GM18951 (cell line): Measurements from ENCODE around the gene HOGA1.
A peak's percentile ranks its signal among the peaks of the same experiment; 100 is the strongest.
"Not testable (repeated sequence)": the region's sequence is repeated elsewhere in the genome, so short reads cannot be mapped to it uniquely, and the experiment has no call there.

Source experiments
- POLR2A ChIP-seq: IDR thresholded peaks from 4 replicates; pipeline ENCODE4 v1.6.1; 2011; ENCODE audit warnings: mild to moderate bottlenecking; ENCODE audit not compliant: insufficient read length, insufficient read depth; ENCODE audit errors: extremely low read depth
- in situ Hi-C: fragments of 300-500 bp; cut with MboI; formaldehyde crosslinking; loops from one replicate; pipeline ENCODE4 v1.12.0; 2022; ENCODE audit warnings: low sequenced_read_pairs, mixed read lengths, inconsistent platforms; ENCODE audit not compliant: unreplicated experiment

Gene HOGA1

DNA sequence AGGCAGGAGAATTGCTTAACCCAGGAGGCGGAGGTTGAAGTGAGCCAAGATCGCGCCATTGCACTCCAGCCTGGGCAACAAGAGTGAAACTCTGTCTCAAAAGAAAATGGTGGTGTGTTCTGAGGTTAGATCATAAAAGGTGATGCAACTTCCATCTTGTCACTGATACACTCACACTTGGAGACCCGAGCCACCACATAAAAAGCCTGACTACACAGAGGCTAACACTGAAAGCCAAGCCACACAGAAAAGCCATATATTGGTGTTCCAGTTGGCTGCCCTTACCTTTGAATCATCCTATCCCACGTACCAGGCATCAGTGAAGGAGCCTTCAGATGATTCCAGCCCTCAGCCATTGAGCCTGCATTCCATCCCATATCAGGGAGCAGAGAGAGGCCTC is 45.1 kb downstream of the HOGA1 start:
- in situ Hi-C loops: no loop called here
- TF ChIP-seq POLR2A: no peak

DNA sequence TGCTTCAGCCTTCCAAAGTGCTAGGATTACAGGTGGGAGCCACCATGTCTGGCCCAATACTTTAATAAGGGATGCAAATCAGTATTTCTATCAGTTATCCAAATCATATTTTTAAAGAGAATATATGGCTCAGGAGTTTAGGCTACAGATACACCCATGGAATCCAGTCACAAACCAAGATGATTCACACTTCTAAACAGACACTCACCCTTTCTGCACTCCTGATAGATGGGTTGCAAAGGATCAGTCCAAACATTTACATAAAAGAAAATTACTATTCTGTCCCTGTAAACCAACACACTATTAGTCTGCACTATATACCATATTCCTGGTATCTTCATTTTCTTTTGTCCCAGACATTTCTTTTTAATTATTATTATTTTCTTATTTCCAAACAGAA is 46.9 kb downstream of the HOGA1 start:
- no peak for TF ChIP-seq POLR2A
- in situ Hi-C loops: no loop called here

DNA sequence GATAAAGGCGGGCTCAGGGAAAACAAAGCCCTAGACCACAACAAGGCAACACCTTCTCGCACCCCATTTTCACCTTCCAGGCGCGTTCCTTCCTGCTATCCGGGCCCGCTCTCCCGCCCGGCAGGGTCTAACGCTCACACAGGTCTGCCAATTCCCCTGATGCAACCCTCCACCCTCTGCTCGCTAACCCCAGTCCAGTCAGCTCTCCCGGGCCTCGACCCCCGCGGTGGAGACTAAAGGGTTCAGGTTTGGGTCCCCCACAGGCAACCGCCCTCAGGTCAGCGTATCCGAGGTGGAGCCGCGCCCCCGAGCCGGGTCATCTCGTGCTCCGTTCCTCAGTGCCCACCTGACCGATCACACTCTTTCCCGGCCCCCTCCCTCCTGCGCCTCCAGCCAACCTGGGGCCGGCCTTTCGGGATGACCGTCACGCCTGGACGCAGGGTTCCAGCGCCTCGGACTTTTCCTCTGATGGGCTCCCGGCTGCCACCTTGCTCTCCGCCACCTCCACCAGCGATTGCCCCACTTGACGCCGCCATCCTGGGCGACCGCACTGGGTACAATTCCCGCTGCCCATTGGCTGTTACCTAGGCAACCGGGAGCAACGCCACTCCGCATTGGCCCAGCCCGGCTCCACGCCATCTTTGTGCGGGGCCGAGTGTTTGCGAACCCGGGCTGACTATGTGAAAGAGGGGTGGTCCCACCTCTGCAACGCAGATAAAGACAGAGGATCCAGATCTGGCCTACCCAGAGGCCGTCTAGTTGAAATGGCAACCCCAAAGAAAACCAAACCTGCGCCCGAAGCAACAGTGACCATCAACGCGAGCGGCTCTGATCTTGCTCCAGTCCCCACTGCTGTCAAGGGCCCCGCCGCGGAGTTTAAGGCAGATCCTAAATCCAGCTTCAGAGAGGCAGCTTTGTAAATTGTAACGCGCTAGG is 49.0 kb downstream of the HOGA1 start, which contains the start of gene MORN4:
MORN4 (minus strand) TSS at position 552 of the 936 bp plus-strand sequence. CDS start 13,847 bp downstream, outside the sequence.
- in situ Hi-C loops: no loop called here
- peak; percentile 47 for TF ChIP-seq POLR2A

DNA sequence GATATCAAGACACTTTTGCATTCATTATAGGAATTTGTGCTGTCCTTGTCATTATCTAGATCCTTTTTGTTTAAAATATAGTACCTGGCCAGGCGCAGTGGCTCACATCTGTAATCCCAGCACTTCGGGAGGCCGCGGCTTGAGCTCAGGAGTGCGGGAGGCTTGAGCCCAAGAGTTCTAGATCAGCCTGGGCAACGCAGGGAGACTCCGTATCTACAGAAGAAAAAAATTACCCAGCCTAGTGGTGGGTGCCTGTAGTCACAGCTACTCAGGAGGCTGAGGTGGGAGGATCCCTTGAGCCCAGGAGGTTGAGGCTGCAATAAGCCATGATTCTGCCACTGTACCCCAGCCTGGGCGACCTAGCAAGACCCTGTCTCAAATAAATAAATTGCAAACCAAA is 49.7 kb downstream of the HOGA1 start:
- no peak for TF ChIP-seq POLR2A
- in situ Hi-C loops: no loop called here

DNA sequence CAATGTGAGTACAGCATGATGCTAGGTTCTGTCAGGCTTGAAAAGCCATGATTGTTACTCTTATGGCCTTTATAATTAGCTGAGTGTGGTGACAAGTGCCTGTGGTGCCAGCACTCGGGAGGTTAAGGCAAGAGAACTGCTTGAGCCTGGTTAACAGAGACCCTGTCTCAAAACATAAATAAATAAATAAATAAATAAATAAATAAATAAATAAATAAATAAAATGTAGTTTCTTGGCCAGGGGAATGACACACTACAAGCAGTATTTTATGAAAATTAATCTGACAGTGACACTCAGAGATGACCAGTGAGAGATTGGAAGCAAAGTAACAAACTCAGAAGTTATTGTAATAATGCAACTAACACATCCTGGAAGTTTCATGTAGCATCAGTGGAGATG is 51.4 kb downstream of the HOGA1 start:
- TF ChIP-seq POLR2A: no peak

DNA sequence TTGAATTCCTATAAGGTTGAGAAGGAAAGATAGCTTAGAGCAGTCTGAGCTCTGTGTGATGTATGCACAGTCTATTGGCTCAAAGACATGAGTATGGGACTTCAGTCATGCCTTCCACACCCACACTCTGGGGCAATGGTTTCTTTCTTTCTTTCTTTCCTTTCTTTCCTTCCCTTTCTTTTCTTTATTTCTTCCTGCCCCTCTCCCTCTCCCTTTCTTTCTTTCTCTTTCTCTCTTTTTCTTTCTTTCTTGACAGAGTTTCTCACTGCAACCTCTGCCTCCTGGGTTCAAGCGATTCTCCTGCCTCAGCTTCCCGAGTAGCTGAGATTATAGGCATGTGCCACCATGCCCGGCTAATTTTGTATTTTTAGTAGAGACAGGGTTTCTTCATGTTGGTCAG is 54.9 kb downstream of the HOGA1 start:
- in situ Hi-C loops: not testable (repeated sequence)

More for the DNA sequence above, 51.4 kb downstream of the HOGA1 start:
- in situ Hi-C loops: no loop called here

DNA sequence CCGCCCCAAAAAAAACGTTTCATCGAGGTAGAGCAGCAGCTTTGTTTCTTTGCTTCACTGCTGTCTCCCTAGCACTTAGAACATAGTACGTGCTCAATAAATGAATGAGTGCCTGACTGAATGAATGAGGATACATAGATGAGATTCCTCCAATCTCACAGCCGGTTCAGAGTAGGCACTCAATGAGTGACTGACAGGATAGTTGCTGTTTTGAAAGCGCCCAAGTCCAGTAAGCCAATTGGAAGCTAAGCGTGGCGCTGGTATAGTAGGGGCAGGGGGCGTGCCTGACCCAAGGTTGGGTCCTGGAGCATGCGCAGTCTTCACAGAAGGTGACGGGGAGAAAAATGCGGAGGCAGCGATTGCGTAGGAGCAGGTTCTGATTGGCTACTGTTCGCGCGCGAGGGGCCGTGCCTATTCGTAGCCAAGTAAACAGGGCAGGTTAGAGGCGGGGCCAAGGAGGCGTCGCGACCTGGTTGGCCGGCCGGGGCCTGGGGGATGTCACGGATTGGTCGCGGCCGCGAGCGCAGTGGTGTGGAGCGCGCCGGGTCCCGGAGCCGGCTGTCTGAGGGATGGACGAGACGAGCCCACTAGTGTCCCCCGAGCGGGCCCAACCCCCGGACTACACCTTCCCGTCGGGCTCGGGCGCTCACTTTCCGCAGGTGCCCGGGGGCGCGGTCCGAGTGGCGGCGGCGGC is 56.1 kb downstream of the HOGA1 start, which contains the start of gene PI4K2A:
PI4K2A (plus strand) TSS at position 498 of the 694 bp plus-strand sequence; CDS start at position 570, 72 bp downstream.
- in situ Hi-C loops: no loop called here
- TF ChIP-seq POLR2A: peak; percentile 67

DNA sequence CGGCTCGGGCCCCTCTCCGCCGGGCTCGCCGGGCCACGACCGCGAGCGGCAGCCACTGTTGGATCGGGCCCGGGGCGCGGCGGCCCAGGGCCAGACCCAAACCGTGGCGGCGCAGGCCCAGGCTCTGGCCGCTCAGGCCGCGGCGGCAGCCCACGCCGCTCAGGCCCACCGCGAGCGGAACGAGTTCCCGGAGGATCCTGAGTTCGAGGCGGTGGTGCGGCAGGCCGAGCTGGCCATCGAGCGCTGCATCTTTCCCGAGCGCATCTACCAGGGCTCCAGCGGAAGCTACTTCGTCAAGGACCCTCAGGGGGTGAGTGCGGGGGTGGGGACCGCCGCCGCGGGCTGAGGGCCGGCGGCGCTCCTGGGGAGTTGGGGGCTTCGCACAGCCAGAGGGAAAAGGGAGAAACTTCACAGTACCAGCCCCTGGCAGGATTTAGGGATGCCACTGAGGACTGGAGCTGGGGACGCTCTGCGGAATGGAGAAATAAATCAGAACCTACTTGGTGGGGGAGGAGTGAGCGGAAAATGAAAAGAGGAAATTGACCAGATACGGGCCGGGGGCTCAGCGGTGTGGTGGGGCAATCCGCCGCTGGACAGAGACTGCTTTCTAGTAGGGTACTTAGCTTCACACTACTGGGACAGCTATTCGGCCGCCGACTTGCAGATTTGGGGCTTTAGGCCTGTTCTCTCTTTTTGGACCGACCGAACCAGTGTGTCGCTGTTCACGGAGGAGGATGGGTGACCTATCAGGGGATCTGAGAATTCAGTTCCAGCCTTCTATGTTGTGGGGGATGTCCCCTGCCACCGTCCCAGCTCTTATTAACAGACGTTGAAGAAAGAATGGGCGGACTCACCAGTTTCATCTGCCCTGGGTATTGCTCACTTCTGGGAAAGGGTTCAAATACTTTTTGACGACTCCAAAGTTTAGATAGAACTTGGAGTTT is 57.0 kb downstream of the HOGA1 start:
- in situ Hi-C loops: no loop called here
- no peak for TF ChIP-seq POLR2A

DNA sequence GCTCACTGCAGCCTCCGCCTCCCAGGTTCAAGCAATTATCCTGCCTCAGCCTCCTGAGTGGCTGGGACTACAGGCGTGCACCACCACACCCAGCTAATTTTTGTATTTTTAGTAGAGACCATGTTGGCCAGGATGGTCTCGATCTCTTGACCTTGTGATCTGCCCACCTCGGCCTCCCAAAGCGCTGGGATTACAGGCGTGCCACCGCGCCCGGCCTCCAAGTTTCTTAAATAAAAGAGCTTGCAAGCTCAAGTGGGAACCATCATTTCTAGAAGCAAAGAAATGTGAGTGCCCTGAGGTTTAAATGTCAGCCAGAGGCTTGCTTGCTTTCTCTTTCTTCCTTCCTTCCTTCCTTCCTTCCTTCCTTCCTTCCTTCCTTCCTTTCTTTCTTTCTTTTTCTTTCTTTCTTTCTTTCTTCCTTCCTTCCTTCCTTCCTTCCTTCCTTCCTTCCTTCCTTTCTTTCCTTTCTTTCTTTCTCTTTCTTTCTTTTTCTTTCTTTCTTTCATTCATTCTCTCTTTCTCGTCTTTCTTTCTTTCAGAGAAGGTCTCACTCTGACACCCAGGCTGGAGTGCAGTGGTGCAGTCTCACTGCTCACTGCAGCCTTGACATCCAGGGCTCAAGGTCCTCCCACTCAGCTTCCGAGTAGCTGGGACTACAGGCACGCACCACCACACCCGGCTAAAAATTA is 58.4 kb downstream of the HOGA1 start:
- in situ Hi-C loops: not testable (repeated sequence)

DNA sequence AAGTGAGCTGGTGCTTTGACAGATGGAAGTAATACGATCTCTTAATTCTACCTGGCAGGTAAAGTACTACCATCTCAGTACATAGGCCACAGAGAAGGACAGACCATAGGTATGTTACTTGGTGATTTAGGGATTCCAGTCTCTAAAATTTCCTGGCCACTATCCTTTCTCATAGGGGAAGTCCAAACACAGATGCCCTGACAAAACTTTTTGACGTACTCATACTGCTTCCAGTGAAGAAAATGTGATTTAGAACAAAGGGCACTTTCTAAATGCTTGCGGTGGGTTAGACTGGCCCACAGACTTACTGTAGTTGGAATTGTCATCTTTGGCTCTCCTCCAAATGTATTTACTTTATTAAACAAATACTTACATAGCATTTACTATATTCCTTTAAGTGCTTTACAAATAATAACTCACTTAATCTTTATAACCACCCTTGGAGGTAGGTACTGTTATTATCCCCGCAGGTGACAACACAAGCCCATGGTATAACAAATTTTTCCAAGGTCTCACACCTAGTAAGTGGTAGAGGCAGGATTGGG is 59.3 kb downstream of the HOGA1 start:
- no peak for TF ChIP-seq POLR2A
- in situ Hi-C loops: no loop called here

DNA sequence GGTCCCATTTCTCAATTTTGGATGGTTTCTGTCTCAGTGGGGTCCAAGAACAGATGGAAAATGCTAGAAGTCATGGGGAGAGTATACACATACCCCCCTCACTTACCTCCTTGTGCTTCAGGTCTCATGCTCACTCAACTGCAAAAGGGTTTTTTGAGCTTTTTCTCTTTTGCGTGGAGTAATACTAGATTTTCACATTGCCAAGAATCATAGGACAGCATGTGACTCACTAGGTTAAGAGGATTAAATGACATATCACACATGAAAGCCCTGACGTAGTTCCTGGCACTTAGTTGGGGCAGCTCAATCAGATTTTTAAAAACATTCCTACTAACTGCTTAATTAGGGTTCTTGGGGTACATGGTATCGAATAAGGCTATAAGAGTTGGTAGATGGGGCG is 60.7 kb downstream of the HOGA1 start:
- no peak for TF ChIP-seq POLR2A
- in situ Hi-C loops: no loop called here

DNA sequence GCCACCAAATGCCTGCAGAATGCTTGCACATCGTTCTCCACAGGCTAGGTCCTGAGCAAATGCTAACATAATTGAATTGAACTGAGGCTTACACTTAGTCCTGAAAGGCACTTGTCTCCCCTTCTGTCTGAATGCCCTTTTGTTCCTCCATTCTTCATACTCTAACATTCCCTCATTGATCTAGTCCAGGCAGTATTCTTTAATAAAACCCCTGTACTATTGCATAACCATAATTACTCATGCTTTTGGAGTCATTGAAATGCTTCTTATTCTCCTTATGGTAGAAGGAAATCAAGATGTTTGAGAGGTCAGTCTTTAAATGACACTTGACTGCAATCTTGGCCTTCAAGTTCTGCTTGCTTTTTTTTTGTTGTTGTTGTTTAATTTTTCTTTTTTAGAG is 63.4 kb downstream of the HOGA1 start:
- in situ Hi-C loops: no loop called here
- TF ChIP-seq POLR2A: no peak
